Transverse colon (tissue), 3 donors: ENCODE measurements around the gene CCL15.

Experiments used
- CTCF ChIP-seq, 5 experiments: fragments of 200-600 bp in 3 of 5; fragments of 450-650 bp in 2 of 5; sonication (generic) in 3 of 5; IDR thresholded peaks; 1 replicate in 2 of 5; 2 replicates in 3 of 5; pipeline ENCODE4 v1.5.1; 2016 to 2017; ENCODE audit warnings: antibody characterized with exemption in 5 of 5, inconsistent platforms in 3 of 5, mild to moderate bottlenecking in 2 of 5, moderate library complexity in 1 of 5
- EP300 ChIP-seq: sonication (generic); formaldehyde crosslinking; IDR thresholded peaks from one replicate; pipeline ENCODE4 v1.6.1; 2017; ENCODE audit warnings: antibody characterized with exemption, low read depth

- TF ChIP-seq EP300 (no peak), CTCF (IDR thresholded peaks at IDR 0.05) (peak in 1 of 5 experiments; percentile 40)
Measured at GRCh38 chr17:36001110-36001771, at the start of gene CCL15.
